AG08395 (cell line): Measurements from ENCODE around the gene EFNA5.
A peak's percentile ranks its signal among the peaks of the same experiment; 100 is the strongest.

Experiments
- DNase-seq: peaks from one replicate; pipeline ENCODE4 v3.0.0; 2012; ENCODE audit warnings: mixed read lengths, low spot score

Gene EFNA5

DNA sequence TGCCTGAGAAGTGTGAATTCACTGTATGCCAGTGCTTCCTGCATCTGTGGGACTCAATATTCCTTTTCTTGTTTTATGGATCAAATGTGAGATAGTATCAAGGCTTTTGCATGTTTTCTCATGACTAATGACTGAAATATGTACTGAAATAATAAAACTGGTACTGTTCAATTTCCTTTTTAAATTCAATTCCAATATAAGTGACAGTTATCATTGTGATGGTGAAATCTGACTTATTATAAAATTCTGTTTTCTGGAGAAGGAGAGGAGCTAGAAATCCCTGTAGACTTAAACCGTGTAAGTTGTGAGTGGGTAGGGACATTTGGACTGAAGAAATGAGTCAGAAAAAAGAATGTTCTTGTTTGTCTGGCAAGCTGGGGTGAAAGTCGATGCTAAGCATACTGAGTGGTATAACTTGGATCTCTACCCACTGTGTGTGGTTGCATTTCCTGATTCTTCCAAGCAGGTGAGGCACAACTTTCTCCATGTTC is 245.2 kb downstream of the EFNA5 start:
- peak; percentile 71 for DNase-seq

DNA sequence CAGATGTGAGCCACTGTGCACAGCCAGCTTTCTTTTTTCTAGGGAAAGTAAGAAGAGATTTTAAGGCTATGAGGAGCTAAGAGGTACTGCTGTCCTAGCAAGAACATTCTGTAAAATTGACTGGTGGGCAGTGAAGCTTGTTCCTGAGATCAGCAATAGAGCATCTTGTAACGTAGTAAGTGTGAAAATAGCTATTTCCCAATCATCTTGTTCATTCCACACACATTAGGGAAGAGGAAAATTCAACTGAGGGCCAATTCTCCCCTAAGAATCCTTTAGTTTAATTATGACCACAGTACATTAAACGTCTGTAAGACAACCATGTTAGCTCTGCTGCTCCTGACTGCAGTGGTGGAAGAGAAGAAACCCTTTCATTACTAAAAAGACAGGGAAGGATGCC is 246.2 kb downstream of the EFNA5 start:
- DNase-seq, result no peak

- no peak for DNase-seq
Observed at GRCh38 chr5:107422494-107422893, 248.2 kb downstream of the EFNA5 start.

DNA sequence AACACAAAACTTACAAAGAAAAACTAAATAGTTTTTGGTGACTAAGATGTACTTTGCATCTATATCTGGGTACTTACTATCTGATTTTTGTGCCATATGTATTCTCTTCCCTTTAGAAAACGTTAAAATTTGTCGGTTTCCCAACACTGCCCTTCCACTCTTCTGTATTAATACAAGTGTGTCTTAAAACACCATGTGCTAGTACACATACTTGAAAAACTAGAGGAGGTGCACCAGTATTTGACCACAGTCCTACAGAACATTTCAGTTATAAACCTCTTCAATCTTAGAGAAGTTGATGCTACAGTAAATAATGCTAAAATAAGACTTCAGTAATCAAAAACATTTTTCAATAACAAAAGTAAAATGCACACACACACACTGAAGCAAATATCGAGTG is 251.2 kb downstream of the EFNA5 start:
- no peak for DNase-seq

GRCh38 chr5:107418902-107419301 is 251.8 kb downstream of the EFNA5 start:
- no peak for DNase-seq

- no peak for DNase-seq
Observed at GRCh38 chr5:107418071-107418470, 252.7 kb downstream of the EFNA5 start.

DNA sequence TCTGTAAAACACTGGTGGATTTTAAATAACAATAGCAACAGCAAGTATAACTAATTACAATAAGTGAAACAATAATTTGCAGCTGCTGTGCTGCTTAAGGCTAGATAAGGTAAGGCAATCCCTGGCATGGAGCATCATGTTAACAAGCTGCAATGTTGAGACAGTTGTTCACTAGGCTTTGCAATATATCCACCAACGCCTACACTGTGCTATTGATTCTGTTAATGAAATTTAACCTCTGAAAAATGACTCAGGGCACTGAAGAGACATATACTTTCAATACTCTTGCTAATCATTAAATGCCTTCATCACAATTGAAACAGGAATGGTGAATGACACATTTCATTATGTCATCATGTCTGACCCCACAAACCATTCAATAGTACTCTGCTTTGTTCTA is 255.0 kb downstream of the EFNA5 start:
- no peak for DNase-seq

DNA sequence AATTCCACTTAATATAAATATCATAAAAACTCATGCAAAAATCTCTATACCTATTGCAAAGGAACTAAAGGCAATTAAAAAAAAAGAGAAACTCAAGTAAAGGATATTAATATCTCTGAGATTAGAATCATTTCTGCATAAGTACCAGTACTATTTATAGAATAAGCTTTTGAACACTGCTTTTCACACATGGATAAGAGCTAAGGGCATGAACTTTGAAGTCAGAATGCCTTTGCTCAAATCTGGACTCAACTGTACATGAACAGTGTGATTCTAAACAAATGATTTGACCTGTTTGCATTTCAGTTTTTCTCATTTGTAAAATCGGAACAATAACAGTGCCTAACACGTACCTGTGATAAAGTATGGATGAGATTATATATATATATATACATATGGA is 255.9 kb downstream of the EFNA5 start:
- no peak for DNase-seq

DNA sequence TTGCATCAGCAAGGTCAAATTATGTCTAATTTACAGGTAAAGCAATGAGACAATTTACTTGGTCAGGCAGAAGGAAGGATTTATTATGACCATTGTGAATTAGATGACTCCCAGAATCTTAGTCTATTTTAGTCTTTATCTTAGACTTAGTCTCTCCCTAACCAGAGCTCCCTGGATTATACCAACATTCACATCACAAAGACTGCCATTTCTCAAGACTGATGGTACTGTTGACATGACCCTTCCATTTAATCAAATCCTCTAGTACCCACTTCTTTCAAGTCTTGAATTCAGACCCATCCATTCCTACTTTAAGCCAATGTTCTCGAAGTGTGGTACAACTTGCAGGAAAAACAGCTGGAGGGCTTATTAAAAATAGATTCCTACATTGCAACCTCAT is 257.0 kb downstream of the EFNA5 start:
- DNase-seq, result no peak

GRCh38 chr5:107408564-107408963 is 262.2 kb downstream of the EFNA5 start:
- DNase-seq, result no peak

GRCh38 chr5:107407713-107408298 is 262.9 kb downstream of the EFNA5 start:
- no peak for DNase-seq

DNA sequence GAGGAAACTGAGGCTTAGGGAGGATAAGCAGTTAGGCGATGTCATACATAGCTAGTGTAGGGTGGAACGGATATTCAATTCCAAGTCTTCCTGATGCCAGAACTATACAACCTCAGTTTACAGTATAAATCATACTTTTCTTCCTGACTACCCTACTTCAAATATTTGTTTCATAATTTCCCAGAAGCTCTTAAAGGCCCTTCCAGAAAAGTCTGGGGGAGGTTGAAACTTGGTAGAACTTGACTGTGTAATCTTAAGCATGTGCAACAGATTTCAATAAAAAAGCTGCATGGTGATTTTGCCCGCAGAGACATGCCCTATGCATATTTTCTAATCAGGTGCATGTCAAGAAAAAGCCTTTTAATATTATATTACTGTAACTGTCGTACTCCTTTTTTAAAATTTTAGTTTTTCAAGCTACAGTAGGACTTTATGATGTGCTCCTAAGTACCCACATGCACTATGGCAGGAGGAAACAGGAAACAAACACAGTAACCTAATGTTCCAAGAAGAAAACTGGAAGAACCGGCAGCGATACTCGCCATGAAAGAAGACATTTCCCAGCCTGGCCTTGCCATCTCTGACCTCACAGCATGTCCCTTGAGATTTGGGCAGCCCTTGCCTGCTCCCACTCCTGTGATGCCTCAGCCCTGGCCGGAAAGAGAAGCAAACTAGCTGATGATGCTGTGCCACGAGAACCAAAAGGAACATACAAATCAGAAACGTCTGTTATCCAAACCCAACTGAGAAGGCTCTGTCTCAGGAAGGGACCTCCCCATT is 266.0 kb downstream of the EFNA5 start:
- no peak for DNase-seq

- DNase-seq, result no peak
Observed at GRCh38 chr5:107403228-107403953, 267.3 kb downstream of the EFNA5 start.

DNA sequence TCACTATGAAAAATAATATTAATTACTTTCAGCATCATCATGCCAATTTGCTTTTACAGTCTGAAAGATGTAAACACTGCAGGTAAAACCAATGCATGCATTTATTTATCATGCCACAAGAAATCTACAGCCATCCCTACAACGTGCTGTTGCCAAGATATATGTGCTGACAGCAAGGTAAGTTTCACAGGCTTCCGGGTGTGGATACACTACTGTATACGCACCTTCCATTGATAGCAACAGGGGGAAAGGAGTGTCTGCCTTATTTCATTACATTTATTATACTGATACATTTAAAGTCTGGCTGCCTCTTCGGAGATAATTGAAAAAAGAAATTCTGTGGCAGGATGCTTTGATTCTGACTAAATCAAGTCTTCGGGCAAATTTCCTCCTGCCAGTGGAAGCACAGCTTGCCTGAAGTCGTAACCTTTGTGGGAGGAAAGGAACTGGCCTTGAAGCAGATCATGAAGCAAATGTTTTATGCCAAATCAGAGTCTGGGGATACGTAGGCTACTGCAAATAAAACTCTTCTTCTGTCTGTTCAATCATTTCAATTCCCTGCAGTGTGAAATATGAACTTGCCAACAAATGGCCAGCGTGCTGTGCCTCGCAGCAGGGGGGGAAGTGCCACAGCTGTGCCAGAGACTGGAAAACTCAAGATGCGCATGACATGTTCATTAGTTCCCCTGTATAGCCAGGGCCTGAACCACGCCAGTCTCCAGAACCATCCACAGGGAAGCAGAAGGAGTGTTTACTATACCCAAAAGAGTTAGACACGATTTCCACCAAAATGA is 268.1 kb downstream of the EFNA5 start:
- DNase-seq, result no peak

GRCh38 chr5:107401470-107402122 is 269.1 kb downstream of the EFNA5 start:
- no peak for DNase-seq

GRCh38 chr5:107400328-107400727 is 270.4 kb downstream of the EFNA5 start:
- DNase-seq, result no peak

- no peak for DNase-seq
Observed at GRCh38 chr5:107398703-107399102, 272.0 kb downstream of the EFNA5 start.

- no peak for DNase-seq
Observed at GRCh38 chr5:107396351-107396690, 274.4 kb downstream of the EFNA5 start.

GRCh38 chr5:107395632-107396350 is 274.9 kb downstream of the EFNA5 start:
- no peak for DNase-seq

DNA sequence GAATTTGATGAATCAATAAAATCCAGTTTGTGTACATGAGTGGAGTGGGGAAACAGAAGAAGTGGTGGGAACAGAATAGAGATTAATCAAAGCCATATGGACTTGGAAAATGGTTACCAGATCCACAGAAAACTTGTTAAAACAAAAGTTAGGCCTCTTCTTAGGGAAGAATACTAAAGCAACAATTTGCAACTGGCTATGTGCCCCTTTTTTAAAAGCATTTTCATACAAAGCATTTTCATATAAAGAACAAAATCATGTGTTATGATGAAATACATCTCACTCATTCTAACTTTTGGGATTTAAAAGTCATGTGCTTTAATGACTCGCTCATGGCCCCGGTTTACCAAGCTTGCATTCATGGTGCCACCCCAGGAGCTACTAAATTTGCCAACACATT is 276.9 kb downstream of the EFNA5 start:
- no peak for DNase-seq

DNA sequence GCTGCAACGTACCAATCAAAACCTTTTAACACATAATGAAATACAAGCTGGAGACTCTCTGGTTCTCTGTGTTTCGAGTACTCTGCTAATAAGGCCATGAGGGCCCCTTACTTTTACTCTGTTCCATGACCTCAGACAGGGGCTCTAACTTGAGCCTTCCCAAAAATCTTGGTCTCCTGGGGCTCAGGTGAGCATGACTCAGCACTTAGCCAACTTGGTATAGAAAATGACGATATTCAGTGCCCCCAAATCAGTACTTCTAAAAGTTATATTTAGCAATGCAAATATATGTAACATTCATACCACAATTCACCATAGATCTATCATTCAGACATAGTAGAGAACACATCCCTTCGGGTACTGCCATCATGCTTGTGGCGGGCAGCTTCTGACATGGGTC is 278.9 kb downstream of the EFNA5 start:
- DNase-seq, result no peak
